Limb (tissue), 2 donors: ENCODE data around the gene SDHAF1.
"Not testable (repeated sequence)": the region's sequence is repeated elsewhere in the genome, so short reads cannot be mapped to it uniquely, and the experiment has no call there.

Experiments used
- DNase-seq, 2 donors: peaks; one replicate each; pipeline ENCODE4 v3.0.0-alpha.2; 2016; ENCODE audit errors: extremely low spot score in 2 of 2

Gene SDHAF1

DNA sequence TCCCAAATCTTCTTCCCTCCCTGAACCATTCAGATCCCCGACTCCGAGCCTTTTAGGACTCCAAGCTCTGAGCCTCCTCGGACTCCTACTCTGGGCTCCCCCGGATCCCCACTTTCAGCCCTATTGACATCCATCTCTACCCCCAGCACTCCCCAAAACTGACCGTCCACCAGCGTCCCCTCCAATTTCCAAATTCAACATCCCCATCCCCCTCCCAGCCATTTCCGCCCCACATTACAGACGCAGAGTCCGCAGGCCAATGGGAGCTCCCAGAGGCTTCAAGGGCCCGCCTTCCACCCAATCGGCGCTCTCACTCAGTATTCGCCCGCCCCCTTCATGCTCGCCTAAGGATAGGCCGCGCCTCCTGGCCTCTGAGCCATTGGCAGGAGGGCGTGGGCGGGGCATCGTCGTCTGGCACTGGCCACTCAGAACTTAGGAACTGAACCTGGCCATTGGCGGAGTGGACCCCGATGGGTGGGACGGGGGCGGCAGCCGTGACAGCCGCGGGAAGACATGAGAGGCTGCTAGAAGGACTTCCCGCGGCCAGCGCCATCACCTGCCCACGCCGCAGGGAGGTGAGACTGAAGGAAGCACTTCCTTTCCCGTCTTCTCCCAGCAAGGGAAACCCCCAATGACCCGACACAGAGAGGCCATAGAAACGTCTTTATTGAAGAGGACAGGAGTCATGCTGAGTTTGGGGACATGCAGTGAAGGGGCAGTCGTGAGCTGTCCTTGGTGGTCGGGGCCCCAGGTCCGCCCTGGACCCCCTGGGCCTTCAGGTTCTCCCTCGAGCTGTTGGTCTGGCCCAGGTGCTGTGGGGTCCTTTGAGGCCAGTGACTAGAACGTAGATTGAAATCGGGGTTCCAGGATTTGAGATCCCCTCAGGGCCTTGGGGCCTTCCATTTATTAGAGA is 19.3 kb downstream of the SDHAF1 start, which contains the start of gene ALKBH6:
ALKBH6 (minus strand) TSS at position 202 of the 913 bp plus-strand sequence. CDS start 816 bp downstream, outside the sequence.
- DNase-seq = peak; percentile 99 to 100

DNA sequence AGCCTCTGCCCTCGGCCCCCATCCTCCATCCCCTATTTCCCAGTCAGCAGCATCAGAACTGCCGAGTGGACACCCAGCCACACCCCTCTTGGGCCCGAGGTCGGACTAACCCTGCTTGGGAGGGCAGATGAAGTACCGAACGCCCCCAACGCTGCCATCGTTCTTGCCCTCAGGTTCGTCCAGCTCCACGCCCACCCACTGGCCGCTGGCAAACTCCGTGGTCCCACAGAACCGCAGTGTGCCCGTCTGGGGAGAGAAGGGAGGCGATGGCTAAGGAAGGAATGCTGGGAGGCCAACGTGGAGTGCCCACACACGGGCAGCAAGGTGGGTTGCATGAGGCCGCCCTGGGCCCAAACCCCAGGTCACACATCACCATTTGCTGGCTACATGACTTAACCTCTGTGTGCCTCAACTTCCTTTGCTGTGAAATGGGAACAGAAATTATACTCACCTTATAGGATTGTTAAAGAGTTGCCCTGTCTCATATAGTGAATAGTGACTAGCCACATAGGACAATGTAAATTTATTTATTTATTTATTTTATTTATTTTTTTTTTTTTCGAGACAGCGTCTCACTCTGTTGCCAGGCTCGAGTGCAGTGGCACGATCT is 24.2 kb downstream of the SDHAF1 start:
- no peak for DNase-seq

DNA sequence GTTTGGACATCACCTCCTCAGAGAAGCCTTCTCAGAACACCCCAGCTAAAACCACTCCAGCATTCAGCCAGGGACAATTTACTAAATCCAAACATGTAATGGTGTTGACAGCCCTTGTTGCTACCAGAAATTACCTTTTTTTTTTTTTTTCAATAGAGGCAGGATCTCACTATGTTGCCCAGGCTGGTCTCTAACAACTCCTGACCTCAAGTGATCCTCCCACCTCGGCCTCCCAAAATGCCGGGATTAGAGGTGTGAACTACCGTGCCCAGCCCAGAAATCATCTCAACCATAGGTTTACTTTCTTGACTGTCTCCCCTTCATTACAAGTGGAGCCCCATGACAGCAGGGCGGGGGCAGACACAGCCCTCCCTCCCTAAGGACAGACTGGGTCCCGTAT is 28.4 kb downstream of the SDHAF1 start:
- no peak for DNase-seq

DNA sequence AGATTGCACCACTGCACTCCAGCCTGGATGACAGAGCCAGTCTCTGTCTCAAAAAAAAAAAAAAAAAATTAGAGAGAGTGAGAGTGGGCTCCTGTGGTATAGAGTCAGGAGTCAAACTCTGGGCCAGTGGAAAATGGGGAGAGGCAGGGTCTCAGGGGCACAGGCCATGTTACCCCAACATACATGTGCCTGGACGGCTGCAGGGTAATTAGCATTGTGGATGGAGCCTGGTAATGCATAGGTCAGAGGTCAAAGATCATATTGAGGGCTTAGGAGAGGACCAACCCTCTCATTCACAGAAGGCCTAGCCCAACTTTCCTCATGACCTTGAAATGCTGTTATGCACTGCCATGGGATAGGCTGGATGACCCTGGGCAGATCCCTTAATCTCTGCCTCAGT is 30.6 kb downstream of the SDHAF1 start:
- no peak for DNase-seq

DNA sequence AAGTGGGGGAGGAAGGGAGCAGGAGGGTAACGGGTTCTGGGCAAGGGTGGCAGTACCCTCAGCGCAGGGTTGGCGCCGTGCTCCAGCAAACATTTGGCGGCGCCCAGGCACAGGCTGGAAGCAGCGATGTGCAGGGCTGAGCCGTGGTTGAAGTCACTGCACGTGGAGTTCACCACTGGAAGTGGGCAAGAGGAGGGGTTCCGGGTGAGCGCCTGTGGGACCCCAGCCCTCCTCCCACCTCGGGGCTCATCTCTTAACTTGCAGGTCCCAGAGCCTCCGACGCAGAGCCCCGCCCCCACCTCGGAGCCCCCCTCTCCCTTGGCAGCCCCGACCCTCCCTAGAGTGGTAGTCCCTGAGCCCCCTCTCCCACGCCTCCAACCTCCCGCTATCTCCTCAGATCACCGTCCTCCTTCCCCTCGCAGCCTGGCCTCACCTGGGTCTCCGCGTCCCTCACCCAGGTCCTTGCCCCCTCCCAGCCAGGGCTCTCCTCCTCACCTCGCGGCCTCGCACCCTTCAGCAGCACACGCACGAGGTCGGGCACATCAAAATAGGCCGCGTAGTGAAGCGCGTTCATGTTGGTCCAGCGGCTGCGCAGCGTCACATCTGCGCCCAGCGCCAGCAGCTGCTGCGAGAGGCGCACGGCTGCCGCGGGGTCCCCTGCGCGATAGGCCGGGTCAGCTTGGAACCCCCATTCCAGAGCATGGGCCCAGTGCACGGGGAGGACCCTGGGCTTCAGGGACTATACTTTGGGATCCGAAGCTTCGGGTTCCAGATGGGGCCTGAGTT is 31.3 kb downstream of the SDHAF1 start:
- DNase-seq = no peak

DNA sequence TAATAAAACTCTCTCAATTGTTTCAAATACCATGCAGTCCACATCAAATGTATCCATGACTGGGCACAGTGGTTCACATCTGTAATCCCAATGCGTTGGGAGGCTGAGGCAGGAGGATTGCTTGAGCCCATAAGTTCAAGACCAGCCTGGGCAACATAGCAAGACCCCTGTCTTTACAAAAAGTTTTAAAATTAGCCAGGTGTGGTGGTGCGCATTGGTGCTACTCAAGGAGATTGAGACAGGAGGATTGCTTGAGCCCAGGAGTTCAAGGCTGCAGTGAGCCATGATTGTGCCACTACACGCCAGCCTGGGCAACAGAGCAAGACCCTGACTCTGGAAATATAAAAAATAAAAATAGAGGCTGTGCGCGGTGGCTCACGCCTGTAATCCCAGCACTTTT is 32.7 kb downstream of the SDHAF1 start:
- no peak for DNase-seq

DNA sequence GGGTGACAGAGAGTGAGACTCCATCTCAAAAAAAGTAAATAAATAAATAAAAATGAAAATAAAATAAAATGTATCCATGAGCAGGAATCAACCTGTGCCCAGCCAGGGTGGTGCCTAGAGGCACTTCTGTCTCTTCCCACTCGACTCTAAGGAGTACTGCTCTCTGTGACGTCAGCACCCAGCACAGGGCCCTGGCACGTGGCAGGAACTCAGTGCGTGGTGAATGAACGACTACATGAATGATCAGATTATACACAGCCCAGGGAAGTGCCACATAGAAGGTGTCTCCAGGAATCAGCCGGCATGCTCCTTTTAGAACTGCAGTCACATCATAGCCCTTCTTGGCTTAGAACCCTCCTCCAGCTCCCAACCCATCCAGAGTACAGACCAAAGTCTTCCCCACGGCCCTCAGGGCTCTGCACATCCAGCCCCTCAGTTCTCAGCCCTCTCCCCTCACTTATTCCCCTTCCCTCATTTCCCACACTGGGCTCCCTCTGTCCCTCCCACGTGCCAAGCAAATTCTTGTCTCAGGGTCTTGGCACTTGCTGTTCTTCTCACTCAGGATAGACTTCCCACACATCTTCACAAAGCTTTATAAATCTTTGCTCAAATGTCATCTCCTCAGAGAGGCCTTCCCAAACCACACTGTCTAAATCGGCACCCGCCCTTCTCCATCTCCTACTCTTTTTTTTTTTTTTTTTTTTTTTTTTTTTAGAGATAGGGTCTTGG is 33.5 kb downstream of the SDHAF1 start:
- DNase-seq = no peak

DNA sequence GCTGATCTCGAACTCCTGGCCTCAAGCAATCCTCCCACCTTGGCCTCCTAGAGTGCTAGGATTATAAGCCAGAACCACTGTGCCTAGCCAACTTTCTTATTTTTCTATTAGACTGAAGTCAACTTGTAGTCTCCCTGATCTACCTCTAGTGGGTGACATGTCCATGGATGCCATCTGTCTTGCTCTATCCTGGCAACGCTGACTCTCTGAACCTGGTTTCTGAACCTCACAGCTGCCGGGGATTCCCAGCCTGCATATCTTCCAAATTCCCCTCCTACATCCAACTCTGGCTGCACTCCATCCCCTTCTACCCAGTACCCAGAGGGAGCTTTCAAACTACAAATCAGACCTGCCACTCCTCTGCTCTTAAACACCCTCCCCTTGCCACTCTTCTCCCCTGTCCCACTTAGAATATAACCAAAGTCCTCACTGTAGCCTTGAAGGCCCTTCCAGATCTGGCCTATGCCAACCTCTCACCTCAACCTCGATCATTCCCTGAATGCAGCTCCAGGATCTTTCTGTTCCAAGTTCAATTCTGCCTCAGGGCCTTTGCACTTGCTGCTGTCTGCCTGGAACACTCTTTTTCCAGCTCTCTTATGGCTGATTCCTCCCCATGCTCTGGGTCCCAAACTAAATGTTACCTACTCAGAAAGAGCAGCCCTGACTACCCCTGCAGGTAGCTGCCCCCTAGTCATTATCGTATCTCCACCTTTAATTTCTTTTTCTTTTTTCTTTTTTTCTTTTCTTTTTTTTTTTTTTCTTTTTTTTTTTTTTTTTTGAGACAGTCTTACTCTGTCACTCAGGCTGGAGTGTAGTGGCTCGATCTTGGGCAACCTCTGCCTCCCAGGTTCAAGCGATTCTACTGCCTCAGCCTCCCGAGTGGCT is 35.5 kb downstream of the SDHAF1 start:
- DNase-seq = no peak

DNA sequence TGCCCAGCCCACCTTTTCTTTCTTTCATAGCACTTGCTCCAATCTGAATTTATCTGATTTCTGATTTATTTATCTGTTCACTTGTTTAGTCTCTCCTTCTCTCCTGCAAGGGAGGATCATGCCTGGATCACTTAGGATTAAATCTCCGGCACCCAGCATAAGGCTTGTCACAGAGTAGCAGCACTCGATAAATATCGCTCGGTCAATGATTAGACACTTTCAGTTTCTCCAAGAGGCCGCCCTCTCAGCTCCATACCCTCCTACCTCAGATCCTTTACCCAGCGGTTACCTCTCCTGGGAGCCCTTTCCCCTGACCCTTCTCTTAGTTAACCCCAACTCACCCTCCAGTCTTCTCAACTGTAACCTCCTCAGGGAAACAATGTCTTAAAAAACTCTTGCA is 36.3 kb downstream of the SDHAF1 start:
- no peak for DNase-seq

DNA sequence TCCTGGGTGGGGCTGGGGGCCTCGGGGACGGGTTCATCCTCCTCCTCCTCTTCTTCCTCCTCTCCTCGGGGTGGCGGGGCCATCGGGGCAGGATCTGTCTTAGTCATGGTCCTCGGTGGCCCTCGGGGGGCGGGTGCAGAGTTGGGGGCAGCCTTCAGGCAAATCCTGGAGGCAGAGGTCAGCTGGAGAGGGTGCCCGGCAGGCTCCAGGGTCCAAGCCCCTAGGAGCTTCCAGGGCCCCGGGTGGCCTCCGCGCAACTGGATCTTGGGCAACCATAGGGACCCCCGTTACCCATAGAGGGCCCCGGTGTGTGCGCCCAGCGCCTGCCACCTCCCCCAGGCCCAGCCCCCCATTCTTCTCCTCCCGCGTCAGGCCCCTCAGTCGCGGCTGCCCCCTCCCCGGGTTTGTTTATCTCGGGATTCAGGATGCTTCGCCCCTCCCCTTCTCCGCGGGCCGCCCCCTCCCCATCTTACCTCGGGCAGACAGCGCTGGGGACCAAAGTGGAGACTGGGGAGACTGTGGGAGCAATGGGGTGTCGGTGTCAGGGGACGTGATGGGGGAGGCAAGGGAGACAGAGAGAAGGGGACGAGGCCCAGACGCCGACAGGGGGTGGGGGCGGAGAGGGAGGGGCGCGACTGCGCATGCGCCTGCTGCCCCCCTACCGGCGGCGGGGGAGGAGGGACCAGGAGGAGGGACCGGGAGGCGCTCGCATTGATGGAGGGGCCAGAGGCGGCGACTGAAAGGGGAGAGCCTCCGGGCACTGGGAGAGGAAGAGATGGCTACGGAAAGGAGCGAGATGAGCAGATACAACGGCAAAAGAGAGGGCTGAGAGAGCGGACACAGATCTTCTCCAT is 37.5 kb downstream of the SDHAF1 start, which contains the start of gene CLIP3:
CLIP3 (minus strand) TSS at position 623 of the 854 bp plus-strand sequence; CDS start at position 107, 516 bp downstream.
- peak; percentile 73 to 92 for DNase-seq

DNA sequence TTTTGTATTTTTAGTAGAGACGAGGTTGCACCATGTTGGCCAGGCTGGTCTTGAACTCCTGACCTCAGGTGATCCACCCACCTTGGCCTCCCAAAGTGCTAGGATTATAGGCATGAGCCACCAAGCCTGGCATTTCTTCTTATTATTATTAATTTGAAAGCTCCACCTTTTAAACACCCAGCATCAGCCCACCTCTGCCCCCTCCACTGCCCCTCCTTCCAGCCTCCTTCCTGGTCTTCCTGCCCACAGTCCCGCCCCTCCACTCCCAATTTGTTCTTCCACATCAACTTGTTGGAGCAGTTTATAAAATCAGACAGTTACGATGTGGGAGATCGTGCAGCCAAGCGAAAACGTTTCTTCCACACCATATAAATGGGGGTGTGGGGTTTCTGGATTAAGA is 45.5 kb downstream of the SDHAF1 start:
- no peak for DNase-seq

DNA sequence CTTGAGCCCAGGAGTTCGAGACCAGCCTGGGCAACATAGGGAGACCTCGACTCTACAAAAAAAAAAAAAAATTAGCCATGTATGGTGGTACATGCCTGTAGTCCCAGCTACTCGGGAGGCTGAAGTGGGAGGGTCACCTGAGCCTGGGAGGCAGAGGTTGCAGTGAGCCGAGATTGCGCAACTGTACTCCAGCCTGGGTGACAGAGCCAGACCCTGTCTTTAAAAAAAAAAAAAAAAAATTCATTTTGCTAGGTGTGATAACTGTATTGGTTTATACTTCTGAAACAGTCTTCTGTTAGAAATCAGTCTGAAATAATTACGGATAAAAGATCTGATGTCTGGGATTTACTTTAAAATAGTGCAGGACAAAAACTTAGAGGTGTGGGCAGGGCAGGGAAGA is 46.1 kb downstream of the SDHAF1 start:
- not testable (repeated sequence) for DNase-seq

DNA sequence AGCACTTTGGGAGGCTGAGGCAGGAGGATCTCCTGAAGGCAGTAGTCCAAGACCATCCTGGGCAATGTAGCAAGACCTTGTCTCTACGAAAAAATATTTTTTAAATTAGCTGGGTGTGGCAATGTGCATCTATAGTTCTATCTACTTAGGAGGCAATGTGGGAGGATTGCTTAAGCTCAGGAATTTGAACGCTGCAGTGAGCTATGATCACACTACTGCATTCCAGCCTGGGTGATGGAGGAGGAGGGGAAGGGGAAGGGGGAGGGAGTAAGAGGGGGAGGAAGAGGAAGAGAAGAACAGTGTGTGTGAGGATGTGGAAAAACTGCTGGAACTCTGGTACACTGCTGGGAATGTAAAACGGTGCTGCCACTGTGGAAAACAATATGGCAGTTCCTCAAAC is 46.8 kb downstream of the SDHAF1 start:
- DNase-seq = no peak

DNA sequence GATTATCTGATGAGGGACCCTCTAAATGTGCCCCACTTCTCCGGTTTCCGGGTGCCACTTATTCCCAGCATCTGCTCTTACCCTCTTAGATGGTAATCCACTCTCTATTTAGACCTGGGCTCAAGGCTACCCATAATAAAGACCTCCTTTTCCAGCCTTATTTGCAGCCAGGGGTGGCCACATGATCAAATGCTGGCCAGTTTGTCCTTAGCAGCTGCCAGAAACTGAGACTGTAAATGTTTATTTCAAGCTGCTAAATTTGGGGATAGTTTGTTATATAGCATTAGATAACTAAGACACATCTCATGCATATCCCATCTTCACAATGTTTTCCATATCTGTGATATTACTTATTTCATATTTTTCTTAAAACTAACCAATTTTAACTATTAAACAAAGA is 49.0 kb downstream of the SDHAF1 start:
- DNase-seq = no peak
